GM06990 (cell line): ENCODE measurements around the gene TBKBP1.

ENCODE experiments used
- DNase-seq: peaks from one replicate; pipeline ENCODE4 v3.0.0-alpha.2; 2011; ENCODE audit not compliant: insufficient read length; ENCODE audit errors: extremely low read depth
- H3K27me3 ChIP-seq: replicated peaks from 2 replicates; pipeline ENCODE4 v1.6.0; 2011; ENCODE audit warnings: low read length; ENCODE audit not compliant: control insufficient read depth, insufficient read depth
- H3K36me3 ChIP-seq: 2 replicates; pipeline ENCODE4 v1.5.1; 2011; ENCODE audit warnings: low read length; ENCODE audit not compliant: control insufficient read depth, insufficient read depth
- H3K4me3 ChIP-seq: replicated peaks from 2 replicates; pipeline ENCODE4 v1.5.1; 2011; ENCODE audit warnings: low read depth, mild to moderate bottlenecking, control low read depth, low read length
- TF ChIP-seq, protein P1 (sequence below): IDR thresholded peaks from 2 replicates; pipeline ENCODE4 v1.5.1; 2011; ENCODE audit warnings: low read length, control low read depth, mild to moderate bottlenecking, inconsistent platforms; ENCODE audit not compliant: insufficient read depth, poor library complexity, severe bottlenecking

Gene TBKBP1

DNA sequence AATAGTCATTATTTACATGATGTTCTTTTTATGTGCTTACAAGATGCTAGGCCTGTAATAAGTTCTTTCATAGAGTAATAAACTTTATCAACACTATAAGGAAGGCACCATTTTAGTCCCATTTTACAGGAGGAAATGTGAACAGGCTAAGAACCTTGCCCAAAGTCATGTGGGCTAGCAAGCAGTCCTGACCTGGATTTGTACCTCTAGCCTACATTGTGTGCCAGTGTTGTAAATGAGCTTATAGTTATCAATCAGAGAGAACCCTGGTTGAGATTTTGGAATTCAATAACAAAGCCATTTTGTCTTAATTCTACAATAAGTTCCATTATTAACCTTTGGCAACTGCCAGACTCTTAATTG, 6.7 kb upstream of the TBKBP1 start:
- Histone ChIP-seq H3K36me3 (peaks cover 8% of the 10 kb centered on the region), H3K4me3 (no peak overlapping the region), H3K27me3 (no peaks in the 10 kb centered on the region)
- TF ChIP-seq, protein P1, sequence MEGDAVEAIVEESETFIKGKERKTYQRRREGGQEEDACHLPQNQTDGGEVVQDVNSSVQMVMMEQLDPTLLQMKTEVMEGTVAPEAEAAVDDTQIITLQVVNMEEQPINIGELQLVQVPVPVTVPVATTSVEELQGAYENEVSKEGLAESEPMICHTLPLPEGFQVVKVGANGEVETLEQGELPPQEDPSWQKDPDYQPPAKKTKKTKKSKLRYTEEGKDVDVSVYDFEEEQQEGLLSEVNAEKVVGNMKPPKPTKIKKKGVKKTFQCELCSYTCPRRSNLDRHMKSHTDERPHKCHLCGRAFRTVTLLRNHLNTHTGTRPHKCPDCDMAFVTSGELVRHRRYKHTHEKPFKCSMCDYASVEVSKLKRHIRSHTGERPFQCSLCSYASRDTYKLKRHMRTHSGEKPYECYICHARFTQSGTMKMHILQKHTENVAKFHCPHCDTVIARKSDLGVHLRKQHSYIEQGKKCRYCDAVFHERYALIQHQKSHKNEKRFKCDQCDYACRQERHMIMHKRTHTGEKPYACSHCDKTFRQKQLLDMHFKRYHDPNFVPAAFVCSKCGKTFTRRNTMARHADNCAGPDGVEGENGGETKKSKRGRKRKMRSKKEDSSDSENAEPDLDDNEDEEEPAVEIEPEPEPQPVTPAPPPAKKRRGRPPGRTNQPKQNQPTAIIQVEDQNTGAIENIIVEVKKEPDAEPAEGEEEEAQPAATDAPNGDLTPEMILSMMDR, result no peak
- DNase-seq, result no peak

DNA sequence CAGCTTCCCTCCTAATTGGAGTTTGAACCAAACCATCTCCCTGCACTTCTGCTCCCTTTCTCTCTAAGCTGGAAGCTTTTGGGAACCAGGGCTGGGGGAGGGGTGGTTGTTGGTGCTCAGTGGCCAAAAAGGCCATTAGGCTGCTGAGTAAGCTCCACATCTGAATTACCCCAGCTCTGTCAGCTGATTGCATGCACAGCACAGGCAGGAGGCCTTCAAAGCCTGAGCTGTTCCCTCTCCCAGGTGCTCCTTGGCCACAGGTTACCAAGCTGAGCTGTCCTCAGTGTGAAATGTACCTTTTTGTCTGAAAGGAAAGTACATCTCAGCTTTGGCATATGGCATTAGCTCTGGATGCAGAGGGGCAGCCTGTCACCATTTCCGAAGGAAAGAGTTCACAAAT, 6.2 kb upstream of the TBKBP1 start:
- Histone ChIP-seq H3K4me3 (no peak overlapping the region), H3K36me3 (peaks cover 5% of the 10 kb centered on the region), H3K27me3 (no peaks in the 10 kb centered on the region; the same call in 1 of the 2 replicates)
- DNase-seq, result no peak
- TF ChIP-seq, protein P1, result no peak

DNA sequence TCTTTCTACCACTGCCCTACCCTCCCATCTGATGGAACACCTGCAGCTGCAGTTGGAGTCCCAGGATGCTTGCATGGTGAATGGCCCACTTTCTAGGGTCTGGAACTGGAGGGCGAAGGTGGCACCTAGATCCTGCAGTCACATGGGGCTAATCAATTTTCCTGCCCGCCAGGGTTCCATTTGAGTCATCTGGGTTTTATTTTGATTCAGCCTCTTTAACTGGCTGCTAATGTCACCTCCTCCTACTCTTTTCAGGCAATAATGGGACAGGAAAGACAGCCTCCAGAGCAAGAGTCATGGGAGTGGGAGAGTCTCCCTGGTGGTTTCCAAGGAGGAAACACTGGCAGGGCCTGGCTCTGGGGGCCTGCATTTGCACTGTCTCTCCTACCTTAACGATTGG, 3.8 kb upstream of the TBKBP1 start:
- TF ChIP-seq, protein P1, result no peak
- peaks cover 2% of the 10 kb centered on the region; the same call in 1 of the 2 replicates for H3K36me3 ChIP-seq
- no peak overlapping the region for H3K4me3 ChIP-seq
- DNase-seq, result no peak
- H3K27me3 ChIP-seq, result peaks cover 2% of the 10 kb centered on the region

DNA sequence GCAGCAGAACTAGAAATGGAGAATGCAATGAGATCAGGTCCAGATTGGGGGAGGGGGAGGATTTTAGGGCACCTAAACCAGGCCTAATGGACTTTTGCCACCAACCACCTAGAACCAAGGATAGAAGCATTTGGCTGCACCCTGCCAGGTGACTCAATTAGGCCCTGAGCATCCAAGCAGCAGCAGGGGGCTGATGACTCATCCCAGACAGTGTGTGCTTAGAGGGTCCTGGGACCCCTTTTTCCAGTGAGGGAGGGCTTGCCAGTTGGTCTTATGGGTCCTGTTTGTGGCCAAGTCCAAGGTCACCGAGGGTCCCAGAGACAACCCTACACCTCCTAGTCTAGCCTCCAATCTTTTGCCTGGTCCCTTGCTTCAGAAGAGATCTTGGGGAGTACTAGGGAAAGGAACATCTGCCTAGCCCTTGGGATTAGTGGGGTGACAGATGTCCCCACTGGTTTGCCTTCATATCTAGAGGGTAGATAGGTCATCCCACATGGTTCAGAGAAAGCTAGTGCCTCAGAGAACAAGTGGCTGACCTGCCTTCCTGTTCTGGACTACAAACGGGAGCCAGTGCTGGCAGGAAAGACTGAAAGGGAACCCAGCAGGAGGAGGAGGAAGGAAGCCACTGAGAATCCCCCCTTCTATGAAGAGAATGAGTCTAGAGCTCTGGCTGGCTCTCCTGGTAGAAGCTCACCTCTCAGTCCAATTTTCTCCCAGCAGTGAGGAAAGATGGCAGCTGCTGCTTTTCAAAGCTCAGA, 1.6 kb upstream of the TBKBP1 start:
- Histone ChIP-seq H3K36me3 (no peaks in the 10 kb centered on the region), H3K4me3 (no peak overlapping the region), H3K27me3 (peaks cover 2% of the 10 kb centered on the region)
- DNase-seq, result no peak
- TF ChIP-seq, protein P1, result no peak

DNA sequence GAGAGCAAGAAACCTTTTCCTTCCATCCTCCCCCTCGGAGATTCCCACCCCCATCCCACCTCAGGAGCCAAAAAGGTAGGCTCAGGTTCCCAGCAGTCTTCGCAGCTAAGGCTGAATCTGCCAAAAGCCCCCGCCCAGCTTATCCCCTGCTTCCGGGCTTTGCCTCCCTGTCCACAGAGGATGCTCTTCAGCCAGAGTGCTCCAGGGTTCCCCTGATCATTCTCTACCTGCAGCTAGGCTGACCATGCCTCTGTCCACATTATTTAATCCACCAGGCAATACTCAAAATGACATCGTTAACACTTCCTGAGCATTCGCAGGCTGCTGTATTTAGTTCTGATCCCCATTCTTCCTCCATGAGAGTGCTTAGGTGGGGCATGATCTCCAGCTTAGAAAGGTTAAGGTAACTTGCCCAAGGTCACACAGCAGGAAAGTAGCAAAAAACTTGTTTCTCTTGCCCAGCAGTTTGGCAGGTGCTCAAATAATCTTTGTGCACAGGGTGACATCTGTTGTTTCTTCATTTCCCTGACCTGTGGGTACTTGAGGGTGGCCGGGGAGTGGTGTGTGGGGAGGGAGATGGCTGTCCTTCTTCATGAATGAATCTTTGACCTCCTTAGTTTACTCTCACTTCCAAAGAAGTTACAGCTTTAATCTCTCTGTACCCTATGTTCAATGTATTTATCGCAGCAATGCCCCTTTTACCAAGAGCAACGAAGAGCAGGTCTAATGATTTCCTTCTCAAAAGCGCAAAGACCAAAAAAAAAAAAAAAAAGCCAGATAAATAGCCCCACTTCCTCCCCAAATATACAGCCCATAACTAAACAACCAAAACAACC, 848 bp upstream of the TBKBP1 start:
- TF ChIP-seq, protein P1, result no peak

More for the DNA sequence above, 848 bp upstream of the TBKBP1 start:
- H3K27me3 ChIP-seq, result peaks cover 2% of the 10 kb centered on the region
- H3K4me3 ChIP-seq, result peak overlapping the region; percentile 51
- no peaks in the 10 kb centered on the region for H3K36me3 ChIP-seq
- DNase-seq, result no peak
